GM19043 (cell line): ENCODE data around the gene TJP1.
"Not testable (repeated sequence)": the region's sequence is repeated elsewhere in the genome, so short reads cannot be mapped to it uniquely, and the experiment has no call there.

ENCODE experiments used
- ATAC-seq: cut with Tn5 transposase; IDR thresholded peaks from one replicate; pipeline ENCODE4 v1.9.1; 2021; ENCODE audit warnings: low read depth; ENCODE audit not compliant: unreplicated experiment

The TJP1 gene

GRCh38 chr15:29802411-29802810 lies 19.9 kb downstream of the TJP1 start:
- no peak for ATAC-seq

DNA sequence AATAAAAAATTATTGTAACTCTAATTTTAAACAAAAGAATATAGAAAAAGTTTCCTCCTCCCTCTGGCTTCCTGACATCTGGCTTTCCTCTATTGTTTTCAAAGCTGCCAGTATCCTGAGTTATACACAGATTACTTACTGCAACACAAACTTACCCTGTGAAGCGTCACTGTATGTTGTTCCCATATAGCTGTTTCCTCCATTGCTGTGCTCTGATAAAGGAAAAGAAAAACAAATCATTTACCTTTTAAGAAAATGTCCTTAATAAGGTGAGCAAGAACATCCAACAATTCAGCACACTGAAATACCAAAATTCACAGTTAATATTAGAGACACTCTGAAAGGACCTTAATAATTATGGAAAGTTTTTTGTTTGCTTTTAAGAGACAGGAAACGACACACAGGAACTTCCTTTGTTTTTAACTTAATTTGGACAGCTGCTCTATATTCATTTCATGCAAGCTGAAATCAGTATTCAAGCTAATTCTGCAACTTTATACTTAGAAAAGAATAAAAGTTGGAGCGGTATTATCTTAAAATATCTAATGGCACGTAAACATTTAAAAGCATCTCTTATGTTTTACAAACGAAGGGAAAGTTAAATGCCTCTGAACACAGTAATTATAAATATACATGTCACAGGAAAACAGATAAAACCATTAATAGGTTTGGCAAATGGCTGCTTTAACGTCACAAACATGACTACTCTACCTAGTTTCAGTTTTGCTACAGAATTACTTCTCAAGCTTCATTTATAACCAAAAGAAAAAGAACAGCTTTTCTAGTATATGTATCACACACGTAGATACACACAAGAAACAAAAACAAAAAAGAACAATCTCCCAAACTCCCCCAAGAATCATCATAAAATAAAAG lies 21.5 kb downstream of the TJP1 start:
- no peak for ATAC-seq

GRCh38 chr15:29799859-29800258 lies 22.4 kb downstream of the TJP1 start:
- ATAC-seq, result no peak

- no peak for ATAC-seq
These were observed 26.7 kb downstream of the TJP1 start for GRCh38 chr15:29795610-29796009.

GRCh38 chr15:29792426-29793159 lies 29.7 kb downstream of the TJP1 start:
- ATAC-seq, result no peak

DNA sequence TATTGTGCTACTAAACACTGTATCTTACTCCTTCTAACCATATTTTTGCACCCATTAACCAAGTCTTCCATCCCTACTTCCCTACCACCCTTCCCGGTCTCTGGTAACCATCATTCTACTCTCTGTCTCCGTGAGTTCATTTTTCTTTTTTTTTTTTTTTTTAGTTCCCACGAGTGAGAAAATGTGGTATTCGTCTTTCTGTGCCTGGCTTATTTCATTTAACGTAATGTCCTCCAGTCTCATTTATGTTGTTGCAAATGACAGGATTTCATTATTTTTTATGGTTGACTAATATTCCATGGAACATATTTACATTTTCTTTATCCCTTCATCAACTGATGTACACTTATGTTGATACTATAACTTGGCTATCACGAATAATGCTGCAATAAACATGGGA lies 31.7 kb downstream of the TJP1 start:
- no peak for ATAC-seq

DNA sequence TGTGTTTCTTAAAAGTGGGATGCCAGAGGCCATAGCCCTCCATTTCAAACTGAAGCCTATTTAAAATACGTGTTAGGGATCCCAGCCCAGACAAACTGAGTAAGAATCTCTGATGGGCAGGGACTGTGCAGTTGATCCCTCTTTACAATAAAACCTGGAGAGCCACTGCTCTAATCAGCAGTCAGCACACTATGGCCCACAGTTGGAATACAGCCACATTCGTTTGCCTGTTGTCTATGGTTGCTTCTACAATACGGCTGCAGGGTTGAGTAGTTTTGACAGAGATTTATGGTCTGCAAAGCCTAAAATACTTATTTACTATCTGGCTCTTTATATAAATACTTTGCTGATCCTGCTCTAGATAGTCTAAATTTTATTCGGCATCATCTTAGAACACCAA lies 32.4 kb downstream of the TJP1 start:
- no peak for ATAC-seq

- no peak for ATAC-seq
These were observed 33.7 kb downstream of the TJP1 start for GRCh38 chr15:29788433-29789034.

DNA sequence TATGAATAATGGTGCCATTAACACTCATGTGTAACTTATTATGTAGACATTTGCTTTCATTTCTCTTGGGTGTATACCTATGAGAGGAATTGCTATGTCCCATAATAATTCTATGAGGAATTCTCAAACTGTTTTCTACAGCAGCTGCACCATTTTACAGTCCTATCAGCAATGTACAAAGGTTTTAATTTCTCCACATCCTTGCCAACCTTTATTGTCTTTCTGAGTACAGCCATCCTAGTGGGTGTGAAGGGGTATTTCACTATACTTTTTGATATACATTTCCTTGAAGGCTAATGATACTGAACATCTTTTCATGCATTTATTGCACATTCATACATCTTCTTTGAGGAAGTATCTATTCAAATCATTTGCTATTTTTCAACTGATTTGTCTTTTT lies 34.5 kb downstream of the TJP1 start:
- ATAC-seq, result no peak

- ATAC-seq, result no peak
These were observed 36.6 kb downstream of the TJP1 start for GRCh38 chr15:29785642-29786041.

GRCh38 chr15:29785136-29785535 lies 37.1 kb downstream of the TJP1 start:
- ATAC-seq, result no peak

DNA sequence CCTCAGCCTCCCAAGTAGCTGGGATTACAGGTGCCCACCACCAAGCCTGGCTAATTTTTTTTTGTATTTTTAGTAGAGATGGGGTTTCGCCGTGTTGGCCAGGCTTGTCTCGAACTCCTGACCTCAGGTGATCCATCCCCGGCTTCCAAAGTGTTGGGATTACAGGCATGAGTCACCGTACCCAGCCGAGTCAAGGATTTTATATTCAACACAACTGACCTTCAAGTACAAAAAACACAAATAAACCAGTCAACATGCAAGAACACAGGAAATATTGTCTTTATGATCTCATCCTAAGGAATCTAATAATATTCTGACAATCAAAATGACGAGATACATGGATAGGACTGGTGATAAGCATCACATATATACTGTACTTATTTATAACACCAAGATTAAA lies 37.9 kb downstream of the TJP1 start:
- ATAC-seq, result no peak

- ATAC-seq, result not testable (repeated sequence)
These were observed 39.5 kb downstream of the TJP1 start for GRCh38 chr15:29782816-29783215.

GRCh38 chr15:29778382-29778781 lies 43.9 kb downstream of the TJP1 start:
- no peak for ATAC-seq

DNA sequence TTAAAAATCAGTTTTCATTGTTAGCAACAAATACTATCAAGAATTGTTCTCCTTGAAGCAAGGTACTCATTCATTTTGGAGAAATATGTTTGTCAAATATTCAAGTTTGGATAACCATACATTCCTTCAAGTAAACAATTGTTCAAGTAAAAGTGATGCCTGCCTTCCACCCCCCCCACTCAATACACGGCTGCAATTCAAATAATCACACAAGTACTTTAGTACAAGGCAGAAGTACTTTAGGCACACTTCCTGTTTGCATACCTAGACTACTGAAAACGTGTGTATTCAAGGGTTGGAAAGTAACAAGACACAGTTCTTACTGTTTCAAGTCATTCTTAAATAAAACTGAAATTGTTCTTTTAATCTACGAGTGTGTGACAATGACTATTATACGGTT lies 45.4 kb downstream of the TJP1 start:
- no peak for ATAC-seq

DNA sequence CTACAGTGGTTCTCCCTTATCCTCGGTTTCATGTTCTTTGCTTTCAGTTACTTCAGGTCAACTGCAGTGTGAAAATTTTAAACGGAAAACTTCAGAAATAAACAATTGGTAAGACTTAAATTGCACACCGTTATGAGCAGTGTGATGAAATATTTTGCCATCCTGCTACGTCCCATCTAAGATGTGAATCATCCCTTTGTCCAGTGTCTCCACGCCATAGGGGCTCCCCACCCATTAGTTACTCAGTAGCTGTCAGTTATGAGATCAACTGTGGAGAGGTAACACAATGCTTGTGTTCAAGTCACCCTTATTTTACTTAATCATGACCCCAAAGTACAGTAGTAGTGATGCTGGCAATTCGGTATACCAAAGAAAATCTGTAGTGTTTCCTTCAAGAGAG lies 47.4 kb downstream of the TJP1 start:
- ATAC-seq, result no peak

DNA sequence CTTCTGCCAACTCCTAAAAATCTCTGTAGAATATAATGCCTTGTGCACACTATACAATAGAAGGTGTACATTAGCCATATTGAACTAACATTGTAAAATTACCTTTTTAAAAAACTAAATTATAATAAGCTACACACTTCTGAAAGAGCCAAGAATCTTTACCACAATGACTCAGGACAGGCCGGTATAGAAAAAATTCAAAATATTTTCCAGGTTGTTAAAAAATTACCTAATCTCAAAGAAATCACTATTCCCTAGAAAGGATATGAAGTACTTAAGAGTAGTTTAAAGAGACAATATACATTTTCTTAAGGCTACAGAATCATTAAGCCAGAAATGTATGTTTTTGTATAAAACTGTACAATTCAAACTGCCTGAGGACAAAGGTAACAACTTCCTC lies 48.5 kb downstream of the TJP1 start:
- ATAC-seq, result no peak

- ATAC-seq, result no peak
These were observed 49.3 kb downstream of the TJP1 start for GRCh38 chr15:29773000-29773399.

GRCh38 chr15:29770796-29771195 lies 51.5 kb downstream of the TJP1 start:
- no peak for ATAC-seq

DNA sequence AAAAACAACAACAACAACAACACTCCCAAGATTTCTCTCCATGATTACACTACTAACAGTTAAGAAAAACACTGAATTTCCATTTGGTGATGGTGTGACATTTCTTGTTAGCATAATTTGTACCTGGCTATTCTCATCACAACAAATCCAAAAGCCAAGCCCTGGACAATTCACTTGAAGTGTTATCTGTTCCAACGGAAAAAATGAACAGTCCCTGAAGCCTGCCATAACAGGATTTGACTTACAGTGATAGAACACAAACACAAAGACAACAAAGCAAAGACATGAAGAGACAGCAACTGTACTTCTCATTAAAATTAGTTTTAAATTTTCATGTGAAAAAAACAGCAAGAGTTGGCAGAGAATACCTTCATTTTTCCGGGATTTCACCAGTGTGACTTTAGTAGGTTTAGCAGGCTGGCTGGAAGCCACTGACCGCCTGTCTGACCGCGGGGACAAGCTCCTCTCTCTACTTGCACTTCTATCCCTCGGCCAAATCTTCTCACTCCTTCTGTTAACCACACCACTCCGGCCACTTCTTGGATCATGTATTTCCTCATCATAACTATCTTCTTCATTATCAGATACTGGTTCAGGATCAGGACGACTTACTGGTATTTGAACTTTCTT lies 56.3 kb downstream of the TJP1 start:
- no peak for ATAC-seq

DNA sequence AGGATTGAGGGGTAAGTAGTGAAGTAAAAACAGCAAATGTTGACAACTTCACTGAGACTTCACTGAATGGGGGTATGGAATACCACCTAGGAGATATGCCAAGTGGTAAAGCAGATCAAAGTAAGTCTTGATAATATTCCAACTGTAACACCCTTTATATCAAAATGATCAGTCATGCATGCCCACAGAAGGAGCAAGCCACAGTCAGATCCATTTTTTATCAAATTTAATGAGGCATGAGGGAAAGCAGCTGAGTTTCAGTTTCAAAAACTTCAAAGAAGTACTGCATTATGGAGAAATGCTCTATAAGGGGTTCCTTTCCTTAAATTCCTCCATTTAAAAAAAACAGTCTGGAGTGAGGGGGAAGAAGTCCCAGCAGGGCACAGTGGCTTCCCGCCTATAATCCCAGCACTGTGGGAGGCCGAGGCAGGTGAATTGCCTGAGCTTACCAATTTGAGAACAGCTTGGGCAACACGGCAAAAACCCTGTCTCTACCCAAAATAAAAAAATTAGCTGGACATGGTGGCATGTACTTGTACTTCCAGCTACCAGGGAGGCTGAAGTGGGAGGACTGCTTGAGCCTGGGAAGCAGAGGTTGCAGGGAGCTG lies 56.9 kb downstream of the TJP1 start:
- no peak for ATAC-seq
